ENCODE results near the gene ITGAL.

DNA sequence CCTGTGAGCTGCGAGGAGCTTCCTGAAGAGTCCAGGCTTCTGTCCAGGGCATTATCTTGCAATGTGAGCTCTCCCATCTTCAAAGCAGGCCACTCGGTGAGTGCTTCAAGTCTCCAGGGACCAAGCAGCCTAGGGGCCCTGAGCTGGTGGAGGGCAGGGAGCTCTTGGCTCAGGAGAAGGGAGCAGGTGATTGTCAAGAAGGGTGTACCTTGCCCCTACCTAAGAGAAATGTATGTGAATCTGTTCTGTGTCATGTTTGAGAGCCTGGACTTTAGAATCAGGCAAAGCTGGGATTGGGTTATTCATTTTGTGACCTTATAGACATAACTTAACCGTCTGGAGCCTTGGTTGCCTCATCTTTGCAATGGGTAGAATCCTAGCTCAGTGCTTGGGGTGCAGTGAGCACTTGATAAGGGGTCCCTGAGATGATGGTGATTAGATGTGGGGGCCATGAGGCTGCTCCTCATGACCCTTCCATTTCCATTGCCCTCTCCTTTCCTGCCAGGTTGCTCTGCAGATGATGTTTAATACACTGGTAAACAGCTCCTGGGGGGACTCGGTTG, 37.9 kb downstream of the ITGAL start:
- no peak for TF ChIP-seq POLR2A (IDR thresholded peaks at IDR 0.05)
- TF ChIP-seq, protein P1, sequence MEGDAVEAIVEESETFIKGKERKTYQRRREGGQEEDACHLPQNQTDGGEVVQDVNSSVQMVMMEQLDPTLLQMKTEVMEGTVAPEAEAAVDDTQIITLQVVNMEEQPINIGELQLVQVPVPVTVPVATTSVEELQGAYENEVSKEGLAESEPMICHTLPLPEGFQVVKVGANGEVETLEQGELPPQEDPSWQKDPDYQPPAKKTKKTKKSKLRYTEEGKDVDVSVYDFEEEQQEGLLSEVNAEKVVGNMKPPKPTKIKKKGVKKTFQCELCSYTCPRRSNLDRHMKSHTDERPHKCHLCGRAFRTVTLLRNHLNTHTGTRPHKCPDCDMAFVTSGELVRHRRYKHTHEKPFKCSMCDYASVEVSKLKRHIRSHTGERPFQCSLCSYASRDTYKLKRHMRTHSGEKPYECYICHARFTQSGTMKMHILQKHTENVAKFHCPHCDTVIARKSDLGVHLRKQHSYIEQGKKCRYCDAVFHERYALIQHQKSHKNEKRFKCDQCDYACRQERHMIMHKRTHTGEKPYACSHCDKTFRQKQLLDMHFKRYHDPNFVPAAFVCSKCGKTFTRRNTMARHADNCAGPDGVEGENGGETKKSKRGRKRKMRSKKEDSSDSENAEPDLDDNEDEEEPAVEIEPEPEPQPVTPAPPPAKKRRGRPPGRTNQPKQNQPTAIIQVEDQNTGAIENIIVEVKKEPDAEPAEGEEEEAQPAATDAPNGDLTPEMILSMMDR (IDR thresholded peaks at IDR 0.05 in 8 of 11, conservative IDR thresholded peaks at IDR 0.05 in 3 of 11): no peak
